SU-DHL-6 (cell line): ENCODE data around the gene NSMCE1.

ENCODE experiments used
- CTCF ChIP-seq: fragments of 200-600 bp; sonication (generic); IDR thresholded peaks from one replicate; pipeline ENCODE4 v1.5.1; 2017; ENCODE audit warnings: antibody characterized with exemption, mild to moderate bottlenecking, low read length, moderate library complexity; ENCODE audit not compliant: insufficient read depth, poor library complexity, severe bottlenecking
- EZH2phosphoT487 ChIP-seq: fragments of 200-600 bp; sonication (generic), shearing (Covaris generic); conservative IDR thresholded peaks from 2 replicates; pipeline ENCODE4 v1.6.1; 2018; ENCODE audit warnings: mild to moderate bottlenecking, antibody characterized with exemption, low read length, moderate library complexity, mixed read lengths

- TF ChIP-seq CTCF (no peak), EZH2phosphoT487 (no peak)
Measured at GRCh38 chr16:27204312-27204915, 64.2 kb downstream of the NSMCE1 start.
